HAP-1 (cell line): Measurements from ENCODE around the gene IL2.

Experiments used
- DNase-seq, 2 experiments: peaks; one replicate each; pipeline ENCODE4 v3.0.0-alpha.2; 2016 to 2020; ENCODE audit warnings: low spot score in 2 of 2
- H3K27me3 ChIP-seq: fragments of 250-450 bp; sonication (Bioruptor Pico); 2 replicates; pipeline ENCODE4 v1.5.1; 2020; ENCODE audit warnings: low read depth, mild to moderate bottlenecking, moderate library complexity
- H3K36me3 ChIP-seq: fragments of 250-450 bp; sonication (Bioruptor Pico); replicated peaks from 2 replicates; pipeline ENCODE4 v1.5.1; 2020; ENCODE audit warnings: mild to moderate bottlenecking
- H3K4me1 ChIP-seq: fragments of 250-450 bp; sonication (Bioruptor Pico); 2 replicates; pipeline ENCODE4 v1.5.1; 2020; ENCODE audit warnings: mild to moderate bottlenecking
- H3K4me3 ChIP-seq: fragments of 250-450 bp; sonication (Bioruptor Pico); 2 replicates; pipeline ENCODE4 v1.5.1; 2020; ENCODE audit warnings: mild to moderate bottlenecking, moderate library complexity
- H3K9me3 ChIP-seq: fragments of 250-450 bp; sonication (Bioruptor Pico); 2 replicates; pipeline ENCODE4 v1.5.1; 2020; ENCODE audit warnings: mild to moderate bottlenecking, moderate library complexity
- in situ Hi-C: fragments of 300-500 bp; cut with MboI; formaldehyde crosslinking; loops from 3 replicates; pipeline ENCODE4 v1.14.3; 2020; ENCODE audit warnings: low sequenced_read_pairs, inconsistent platforms, mixed read lengths

Gene IL2

DNA sequence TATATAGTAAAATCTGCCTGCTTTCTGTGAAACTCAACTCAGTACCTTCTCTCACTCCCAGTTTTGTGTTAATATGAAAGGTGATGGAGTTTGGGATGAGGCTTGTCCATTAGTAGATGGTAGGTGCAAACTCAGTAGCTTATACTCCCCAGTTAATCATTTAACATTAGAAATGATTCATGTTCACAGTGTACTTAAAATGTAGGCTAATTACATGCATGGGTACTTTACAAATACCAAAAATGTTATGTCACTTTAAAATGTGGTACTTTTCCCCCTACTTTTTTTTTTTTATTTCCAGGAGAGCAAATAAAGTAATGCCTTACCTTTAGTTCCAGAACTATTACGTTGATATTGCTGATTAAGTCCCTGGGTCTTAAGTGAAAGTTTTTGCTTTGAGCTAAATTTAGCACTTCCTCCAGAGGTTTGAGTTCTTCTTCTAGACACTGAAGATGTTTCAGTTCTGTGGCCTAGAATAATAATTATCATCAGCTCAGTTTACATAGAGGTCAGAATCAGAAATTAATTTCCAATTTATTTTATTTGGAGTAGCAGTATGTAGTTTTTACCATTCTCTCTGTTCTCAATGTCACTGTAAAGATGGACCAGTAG is 3.0 kb downstream of the IL2 start:
- Histone ChIP-seq H3K4me1 (peaks cover 2% of the 10 kb centered on the region; the same call in 1 of the 2 replicates), H3K27me3 (peaks cover 4% of the 10 kb centered on the region; the same call in 1 of the 2 replicates), H3K9me3 (no peaks in the 10 kb centered on the region), H3K4me3 (no peak overlapping the region), H3K36me3 (no peaks in the 10 kb centered on the region)
- in situ Hi-C loops, result no loop called here
- no peak for DNase-seq

GRCh38 chr4:122450847-122451246 is 5.7 kb downstream of the IL2 start:
- Histone ChIP-seq H3K9me3 (no peaks in the 10 kb centered on the region), H3K27me3 (peaks cover 4% of the 10 kb centered on the region; the same call in 1 of the 2 replicates), H3K4me1 (no peaks in the 10 kb centered on the region), H3K4me3 (no peak overlapping the region), H3K36me3 (no peaks in the 10 kb centered on the region)
- DNase-seq, result peak; percentile 24 to 29
- in situ Hi-C loops, result no loop called here

DNA sequence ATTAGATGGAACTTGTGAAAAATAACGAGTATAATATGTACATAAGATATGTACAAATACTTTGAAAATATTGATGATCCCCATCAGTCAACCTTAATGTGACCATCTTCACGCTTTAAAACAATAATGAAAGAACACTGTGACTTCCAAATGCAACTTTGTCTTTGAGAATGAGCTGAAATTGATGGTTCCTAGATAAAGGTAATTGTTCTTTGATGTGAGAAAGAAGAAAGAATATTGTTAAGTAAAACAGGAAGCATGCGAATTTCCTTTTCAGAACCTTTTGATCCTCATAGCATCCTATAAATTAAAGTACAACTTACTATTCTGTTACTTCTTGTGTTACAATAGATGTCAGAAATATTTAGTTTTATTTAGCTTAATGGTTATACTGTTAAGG is 22.2 kb downstream of the IL2 start:
- Histone ChIP-seq H3K4me3 (no peak overlapping the region), H3K36me3 (no peaks in the 10 kb centered on the region), H3K4me1 (no peaks in the 10 kb centered on the region), H3K9me3 (no peaks in the 10 kb centered on the region), H3K27me3 (peaks cover 13% of the 10 kb centered on the region)
- no peak for DNase-seq
- in situ Hi-C loops, result no loop called here

- DNase-seq, result no peak
- in situ Hi-C loops, result no loop called here
- no peak overlapping the region for H3K4me3 ChIP-seq
- no peaks in the 10 kb centered on the region for H3K9me3 ChIP-seq
- H3K27me3 ChIP-seq, result peaks cover 13% of the 10 kb centered on the region
- H3K36me3 ChIP-seq, result no peaks in the 10 kb centered on the region
- H3K4me1 ChIP-seq, result no peaks in the 10 kb centered on the region
Observed at GRCh38 chr4:122431351-122431750, 25.2 kb downstream of the IL2 start.

DNA sequence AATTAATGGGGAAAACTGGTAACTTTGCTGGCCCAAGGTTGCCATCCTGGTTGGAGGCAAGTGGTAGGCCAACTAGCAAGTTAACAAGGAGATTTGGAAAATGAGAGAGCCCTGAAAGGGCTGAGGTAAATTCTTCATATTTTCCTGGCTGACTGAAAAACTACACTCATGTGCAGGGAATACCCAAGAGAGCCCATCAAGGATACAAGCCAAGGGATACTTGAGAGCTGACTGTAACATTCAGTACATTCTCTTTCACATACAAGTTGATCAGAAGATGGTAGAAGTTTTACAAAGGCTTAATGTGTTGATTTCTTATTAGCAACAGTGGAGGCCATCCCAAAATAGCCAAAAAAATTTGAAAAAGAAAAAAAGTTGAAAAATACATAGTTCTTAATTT is 33.3 kb downstream of the IL2 start:
- DNase-seq, result no peak
- no peaks in the 10 kb centered on the region for H3K27me3 ChIP-seq
- no peaks in the 10 kb centered on the region for H3K4me1 ChIP-seq
- no peaks in the 10 kb centered on the region for H3K36me3 ChIP-seq
- in situ Hi-C loops, result no loop called here
- no peak overlapping the region for H3K4me3 ChIP-seq
- H3K9me3 ChIP-seq, result no peaks in the 10 kb centered on the region

GRCh38 chr4:122412547-122412946 is 44.0 kb downstream of the IL2 start:
- Histone ChIP-seq H3K4me3 (no peak overlapping the region), H3K9me3 (no peaks in the 10 kb centered on the region), H3K27me3 (no peaks in the 10 kb centered on the region), H3K4me1 (no peaks in the 10 kb centered on the region), H3K36me3 (no peaks in the 10 kb centered on the region)
- in situ Hi-C loops, result no loop called here
- DNase-seq, result no peak

- Histone ChIP-seq H3K36me3 (no peaks in the 10 kb centered on the region), H3K4me3 (no peak overlapping the region), H3K27me3 (no peaks in the 10 kb centered on the region; the same call in 1 of the 2 replicates), H3K4me1 (peaks cover 4% of the 10 kb centered on the region), H3K9me3 (no peaks in the 10 kb centered on the region)
- in situ Hi-C loops, result no loop called here
- no peak for DNase-seq
Observed at GRCh38 chr4:122403861-122404260, 52.7 kb downstream of the IL2 start.
